ENCODE results near the gene CRPPA. TPM values are rescaled to one million over a fixed set of nuclear protein-coding genes. Genes with fewer than 3 reads are reported as not detected.

The CRPPA gene
- total RNA-seq, 2 donors from 2014 or later = 1.4 to 2.1 TPM

GRCh38 chr7:16419126-16419525, 2.2 kb downstream of the CRPPA start:
- DNase-seq (ENCODE audit: low spot score) (no peak), ATAC-seq (ENCODE audit: insufficient number of reproducible peaks, low FRiP score, low read depth) (no peak)
- Histone ChIP-seq H3K4me1 (ENCODE audit: control insufficient read depth in 1 of 2, low read depth in 2 of 2) (peaks cover 10 to 22% of the 10 kb centered on the region in 2 donors), H3K27me3 (replicated peaks; ENCODE audit: insufficient read depth) (no peaks in the 10 kb centered on the region), H3K4me3 (no peak overlapping the region), H3K9me3 (no peaks in the 10 kb centered on the region), H3K36me3 (no peaks in the 10 kb centered on the region), H3K27ac (no peak overlapping the region)
- no peak for TF ChIP-seq CTCF (IDR thresholded peaks at IDR 0.05)

- no peaks in the 10 kb centered on the region for H3K9me3 ChIP-seq
- no peak overlapping the region for H3K4me3 ChIP-seq
- peaks cover 10 to 22% of the 10 kb centered on the region in 2 donors for H3K4me1 ChIP-seq (ENCODE audit: control insufficient read depth in 1 of 2, low read depth in 2 of 2)
- no peak overlapping the region for H3K27ac ChIP-seq
- DNase-seq (ENCODE audit: low spot score) = no peak
- H3K27me3 ChIP-seq (replicated peaks; ENCODE audit: insufficient read depth) = no peaks in the 10 kb centered on the region
- H3K36me3 ChIP-seq = no peaks in the 10 kb centered on the region
- TF ChIP-seq CTCF (IDR thresholded peaks at IDR 0.05) = no peak
- ATAC-seq (ENCODE audit: insufficient number of reproducible peaks, low FRiP score, low read depth) = no peak
Measured at GRCh38 chr7:16417906-16418305, 3.4 kb downstream of the CRPPA start.

- no peak for TF ChIP-seq CTCF (IDR thresholded peaks at IDR 0.05)
- DNase-seq (ENCODE audit: low spot score) (no peak), ATAC-seq (ENCODE audit: insufficient number of reproducible peaks, low FRiP score, low read depth) (no peak)
- Histone ChIP-seq H3K36me3 (no peaks in the 10 kb centered on the region), H3K9me3 (no peaks in the 10 kb centered on the region), H3K27me3 (replicated peaks; ENCODE audit: insufficient read depth) (no peaks in the 10 kb centered on the region), H3K4me3 (no peak overlapping the region), H3K4me1 (ENCODE audit: control insufficient read depth in 1 of 2, low read depth in 2 of 2) (peaks cover 5 to 9% of the 10 kb centered on the region in 2 donors), H3K27ac (no peak overlapping the region)
Measured at GRCh38 chr7:16416289-16417282, 4.8 kb downstream of the CRPPA start.

GRCh38 chr7:16412274-16413254, 8.8 kb downstream of the CRPPA start:
- H3K27ac ChIP-seq = no peak overlapping the region
- H3K4me3 ChIP-seq = no peak overlapping the region
- no peaks in the 10 kb centered on the region for H3K27me3 ChIP-seq (replicated peaks; ENCODE audit: insufficient read depth)
- no peaks in the 10 kb centered on the region for H3K9me3 ChIP-seq
- no peak for ATAC-seq (ENCODE audit: insufficient number of reproducible peaks, low FRiP score, low read depth)
- H3K36me3 ChIP-seq = no peaks in the 10 kb centered on the region
- no peaks in the 10 kb centered on the region for H3K4me1 ChIP-seq (ENCODE audit: control insufficient read depth in 1 of 2, low read depth in 2 of 2)
- DNase-seq (ENCODE audit: low spot score) = no peak
- no peak for TF ChIP-seq CTCF (IDR thresholded peaks at IDR 0.05)

- Histone ChIP-seq H3K27me3 (replicated peaks; ENCODE audit: insufficient read depth) (no peaks in the 10 kb centered on the region), H3K4me1 (ENCODE audit: control insufficient read depth in 1 of 2, low read depth in 2 of 2) (no peaks in the 10 kb centered on the region), H3K4me3 (no peak overlapping the region), H3K9me3 (no peaks in the 10 kb centered on the region), H3K27ac (no peak overlapping the region), H3K36me3 (no peaks in the 10 kb centered on the region)
- no peak for TF ChIP-seq CTCF (IDR thresholded peaks at IDR 0.05)
- DNase-seq (ENCODE audit: low spot score) = no peak
- ATAC-seq (ENCODE audit: insufficient number of reproducible peaks, low FRiP score, low read depth) = no peak
Measured at GRCh38 chr7:16411391-16411790, 9.9 kb downstream of the CRPPA start.

Data from thoracic aorta (tissue), 2 donors.